ENCODE measurements around the gene LCP1.

The LCP1 gene

DNA sequence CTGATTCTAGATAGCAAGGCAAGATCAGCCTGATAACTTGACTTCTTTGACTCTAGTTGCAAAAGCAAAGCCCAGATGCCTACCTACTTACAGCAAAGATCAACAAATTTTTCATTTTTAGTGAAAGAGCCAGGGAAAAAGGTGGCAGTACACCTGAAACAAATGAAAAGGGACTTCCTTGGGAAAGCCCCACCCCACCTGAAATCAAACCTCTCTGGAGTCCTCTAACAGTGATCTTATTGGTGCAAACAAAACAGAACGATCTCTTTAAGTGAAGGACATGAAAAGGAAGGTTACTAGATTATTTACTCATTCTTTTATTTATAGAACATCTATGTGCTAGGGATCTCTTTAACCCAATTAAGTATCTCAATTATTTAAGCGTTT is 507 bp upstream of the LCP1 start:
- POLR2A ChIA-PET = no interaction called here
- CTCF ChIA-PET = no interaction called here
- no peaks in the 10 kb centered on the region for H3K36me3 ChIP-seq (ENCODE audit: control insufficient read depth in 2 of 2, insufficient read depth in 1 of 2, low read length in 2 of 2)
- peak overlapping the region; percentile 4; the same call in 1 of the 2 replicates for H3K4me3 ChIP-seq (ENCODE audit: low read depth, low read length)
- peak overlapping the region; percentile 76; the same call in 1 of the 2 replicates for H3K27ac ChIP-seq (ENCODE audit: extremely low read depth, low read depth, low read length)
- TF ChIP-seq ZNF747 (tag by site-specific recombination; IDR thresholded peaks at IDR 0.05) (no peak), SP7 (tag by site-specific recombination; IDR thresholded peaks at IDR 0.05) (no peak), ZNF140 (tag by site-specific recombination; IDR thresholded peaks at IDR 0.05) (no peak), ZNF302 (tag by site-specific recombination; IDR thresholded peaks at IDR 0.05; ENCODE audit: low read depth) (no peak), ZNF202 (tag by site-specific recombination; IDR thresholded peaks at IDR 0.05; ENCODE audit: borderline replicate concordance) (no peak), ZNF664 (tag by site-specific recombination; IDR thresholded peaks at IDR 0.05) (no peak), ZNF701 (tag by site-specific recombination; IDR thresholded peaks at IDR 0.05) (no peak), SCRT2 (tag by site-specific recombination; IDR thresholded peaks at IDR 0.05) (no peak), ZNF138 (tag by site-specific recombination; IDR thresholded peaks at IDR 0.05; ENCODE audit: borderline replicate concordance) (no peak), ZNF624 (tag by site-specific recombination; IDR thresholded peaks at IDR 0.05) (no peak), ZNF211 (tag by site-specific recombination; IDR thresholded peaks at IDR 0.05; ENCODE audit: low read depth) (no peak), ZNF654 (tag by site-specific recombination; IDR thresholded peaks at IDR 0.05; ENCODE audit: low read depth) (no peak), KLF10 (tag by site-specific recombination; IDR thresholded peaks at IDR 0.05) (no peak), ZNF776 (tag by site-specific recombination; IDR thresholded peaks at IDR 0.05; ENCODE audit: borderline replicate concordance) (no peak)
- TF ChIP-seq, protein P1, sequence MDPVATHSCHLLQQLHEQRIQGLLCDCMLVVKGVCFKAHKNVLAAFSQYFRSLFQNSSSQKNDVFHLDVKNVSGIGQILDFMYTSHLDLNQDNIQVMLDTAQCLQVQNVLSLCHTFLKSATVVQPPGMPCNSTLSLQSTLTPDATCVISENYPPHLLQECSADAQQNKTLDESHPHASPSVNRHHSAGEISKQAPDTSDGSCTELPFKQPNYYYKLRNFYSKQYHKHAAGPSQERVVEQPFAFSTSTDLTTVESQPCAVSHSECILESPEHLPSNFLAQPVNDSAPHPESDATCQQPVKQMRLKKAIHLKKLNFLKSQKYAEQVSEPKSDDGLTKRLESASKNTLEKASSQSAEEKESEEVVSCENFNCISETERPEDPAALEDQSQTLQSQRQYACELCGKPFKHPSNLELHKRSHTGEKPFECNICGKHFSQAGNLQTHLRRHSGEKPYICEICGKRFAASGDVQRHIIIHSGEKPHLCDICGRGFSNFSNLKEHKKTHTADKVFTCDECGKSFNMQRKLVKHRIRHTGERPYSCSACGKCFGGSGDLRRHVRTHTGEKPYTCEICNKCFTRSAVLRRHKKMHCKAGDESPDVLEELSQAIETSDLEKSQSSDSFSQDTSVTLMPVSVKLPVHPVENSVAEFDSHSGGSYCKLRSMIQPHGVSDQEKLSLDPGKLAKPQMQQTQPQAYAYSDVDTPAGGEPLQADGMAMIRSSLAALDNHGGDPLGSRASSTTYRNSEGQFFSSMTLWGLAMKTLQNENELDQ (tag by site-specific recombination; IDR thresholded peaks at IDR 0.05; ENCODE audit: low read depth) = no peak
- TF ChIP-seq, protein P2, sequence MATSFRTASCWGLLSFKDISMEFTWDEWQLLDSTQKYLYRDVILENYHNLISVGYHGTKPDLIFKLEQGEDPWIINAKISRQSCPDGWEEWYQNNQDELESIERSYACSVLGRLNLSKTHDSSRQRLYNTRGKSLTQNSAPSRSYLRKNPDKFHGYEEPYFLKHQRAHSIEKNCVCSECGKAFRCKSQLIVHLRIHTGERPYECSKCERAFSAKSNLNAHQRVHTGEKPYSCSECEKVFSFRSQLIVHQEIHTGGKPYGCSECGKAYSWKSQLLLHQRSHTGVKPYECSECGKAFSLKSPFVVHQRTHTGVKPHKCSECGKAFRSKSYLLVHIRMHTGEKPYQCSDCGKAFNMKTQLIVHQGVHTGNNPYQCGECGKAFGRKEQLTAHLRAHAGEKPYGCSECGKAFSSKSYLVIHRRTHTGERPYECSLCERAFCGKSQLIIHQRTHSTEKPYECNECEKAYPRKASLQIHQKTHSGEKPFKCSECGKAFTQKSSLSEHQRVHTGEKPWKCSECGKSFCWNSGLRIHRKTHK (tag by site-specific recombination; IDR thresholded peaks at IDR 0.05) = no peak
- TF ChIP-seq, protein P3, sequence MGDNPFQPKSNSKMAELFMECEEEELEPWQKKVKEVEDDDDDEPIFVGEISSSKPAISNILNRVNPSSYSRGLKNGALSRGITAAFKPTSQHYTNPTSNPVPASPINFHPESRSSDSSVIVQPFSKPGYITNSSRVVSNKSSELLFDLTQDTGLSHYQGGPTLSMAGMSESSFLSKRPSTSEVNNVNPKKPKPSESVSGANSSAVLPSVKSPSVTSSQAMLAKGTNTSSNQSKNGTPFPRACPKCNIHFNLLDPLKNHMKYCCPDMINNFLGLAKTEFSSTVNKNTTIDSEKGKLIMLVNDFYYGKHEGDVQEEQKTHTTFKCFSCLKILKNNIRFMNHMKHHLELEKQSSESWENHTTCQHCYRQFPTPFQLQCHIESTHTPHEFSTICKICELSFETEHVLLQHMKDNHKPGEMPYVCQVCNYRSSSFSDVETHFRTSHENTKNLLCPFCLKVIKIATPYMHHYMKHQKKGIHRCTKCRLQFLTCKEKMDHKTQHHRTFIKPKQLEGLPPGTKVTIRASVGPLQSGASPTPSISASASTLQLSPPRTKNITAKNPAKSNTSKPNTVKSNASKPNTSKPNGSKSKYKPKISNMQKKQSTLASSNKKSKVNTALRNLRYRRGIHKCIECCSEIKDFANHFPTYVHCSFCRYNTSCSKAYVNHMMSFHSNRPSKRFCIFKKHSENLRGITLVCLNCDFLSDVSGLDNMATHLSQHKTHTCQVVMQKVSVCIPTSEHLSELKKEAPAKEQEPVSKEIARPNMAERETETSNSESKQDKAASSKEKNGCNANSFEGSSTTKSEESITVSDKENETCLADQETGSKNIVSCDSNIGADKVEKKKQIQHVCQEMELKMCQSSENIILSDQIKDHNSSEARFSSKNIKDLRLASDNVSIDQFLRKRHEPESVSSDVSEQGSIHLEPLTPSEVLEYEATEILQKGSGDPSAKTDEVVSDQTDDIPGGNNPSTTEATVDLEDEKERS (tag by site-specific recombination; IDR thresholded peaks at IDR 0.05) = no peak
- TF ChIP-seq, protein P4, sequence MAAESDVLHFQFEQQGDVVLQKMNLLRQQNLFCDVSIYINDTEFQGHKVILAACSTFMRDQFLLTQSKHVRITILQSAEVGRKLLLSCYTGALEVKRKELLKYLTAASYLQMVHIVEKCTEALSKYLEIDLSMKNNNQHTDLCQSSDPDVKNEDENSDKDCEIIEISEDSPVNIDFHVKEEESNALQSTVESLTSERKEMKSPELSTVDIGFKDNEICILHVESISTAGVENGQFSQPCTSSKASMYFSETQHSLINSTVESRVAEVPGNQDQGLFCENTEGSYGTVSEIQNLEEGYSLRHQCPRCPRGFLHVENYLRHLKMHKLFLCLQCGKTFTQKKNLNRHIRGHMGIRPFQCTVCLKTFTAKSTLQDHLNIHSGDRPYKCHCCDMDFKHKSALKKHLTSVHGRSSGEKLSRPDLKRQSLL (tag by site-specific recombination; IDR thresholded peaks at IDR 0.05) = no peak
- TF ChIP-seq, protein P5, sequence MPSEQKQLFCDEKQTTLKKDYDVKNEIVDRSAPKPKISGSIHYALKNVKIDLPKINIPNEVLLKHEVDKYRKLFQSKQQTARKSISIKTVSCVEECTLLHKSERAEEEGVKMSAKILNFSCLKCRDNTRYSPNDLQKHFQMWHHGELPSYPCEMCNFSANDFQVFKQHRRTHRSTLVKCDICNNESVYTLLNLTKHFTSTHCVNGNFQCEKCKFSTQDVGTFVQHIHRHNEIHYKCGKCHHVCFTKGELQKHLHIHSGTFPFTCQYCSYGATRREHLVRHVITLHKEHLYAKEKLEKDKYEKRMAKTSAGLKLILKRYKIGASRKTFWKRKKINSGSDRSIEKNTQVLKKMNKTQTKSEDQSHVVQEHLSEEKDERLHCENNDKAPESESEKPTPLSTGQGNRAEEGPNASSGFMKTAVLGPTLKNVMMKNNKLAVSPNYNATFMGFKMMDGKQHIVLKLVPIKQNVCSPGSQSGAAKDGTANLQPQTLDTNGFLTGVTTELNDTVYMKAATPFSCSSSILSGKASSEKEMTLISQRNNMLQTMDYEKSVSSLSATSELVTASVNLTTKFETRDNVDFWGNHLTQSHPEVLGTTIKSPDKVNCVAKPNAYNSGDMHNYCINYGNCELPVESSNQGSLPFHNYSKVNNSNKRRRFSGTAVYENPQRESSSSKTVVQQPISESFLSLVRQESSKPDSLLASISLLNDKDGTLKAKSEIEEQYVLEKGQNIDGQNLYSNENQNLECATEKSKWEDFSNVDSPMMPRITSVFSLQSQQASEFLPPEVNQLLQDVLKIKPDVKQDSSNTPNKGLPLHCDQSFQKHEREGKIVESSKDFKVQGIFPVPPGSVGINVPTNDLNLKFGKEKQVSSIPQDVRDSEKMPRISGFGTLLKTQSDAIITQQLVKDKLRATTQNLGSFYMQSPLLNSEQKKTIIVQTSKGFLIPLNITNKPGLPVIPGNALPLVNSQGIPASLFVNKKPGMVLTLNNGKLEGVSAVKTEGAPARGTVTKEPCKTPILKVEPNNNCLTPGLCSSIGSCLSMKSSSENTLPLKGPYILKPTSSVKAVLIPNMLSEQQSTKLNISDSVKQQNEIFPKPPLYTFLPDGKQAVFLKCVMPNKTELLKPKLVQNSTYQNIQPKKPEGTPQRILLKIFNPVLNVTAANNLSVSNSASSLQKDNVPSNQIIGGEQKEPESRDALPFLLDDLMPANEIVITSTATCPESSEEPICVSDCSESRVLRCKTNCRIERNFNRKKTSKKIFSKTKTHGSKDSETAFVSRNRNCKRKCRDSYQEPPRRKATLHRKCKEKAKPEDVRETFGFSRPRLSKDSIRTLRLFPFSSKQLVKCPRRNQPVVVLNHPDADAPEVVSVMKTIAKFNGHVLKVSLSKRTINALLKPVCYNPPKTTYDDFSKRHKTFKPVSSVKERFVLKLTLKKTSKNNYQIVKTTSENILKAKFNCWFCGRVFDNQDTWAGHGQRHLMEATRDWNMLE (tag by site-specific recombination; conservative IDR thresholded peaks at IDR 0.05; ENCODE audit: low read depth) = no peak
- TF ChIP-seq, protein P6, sequence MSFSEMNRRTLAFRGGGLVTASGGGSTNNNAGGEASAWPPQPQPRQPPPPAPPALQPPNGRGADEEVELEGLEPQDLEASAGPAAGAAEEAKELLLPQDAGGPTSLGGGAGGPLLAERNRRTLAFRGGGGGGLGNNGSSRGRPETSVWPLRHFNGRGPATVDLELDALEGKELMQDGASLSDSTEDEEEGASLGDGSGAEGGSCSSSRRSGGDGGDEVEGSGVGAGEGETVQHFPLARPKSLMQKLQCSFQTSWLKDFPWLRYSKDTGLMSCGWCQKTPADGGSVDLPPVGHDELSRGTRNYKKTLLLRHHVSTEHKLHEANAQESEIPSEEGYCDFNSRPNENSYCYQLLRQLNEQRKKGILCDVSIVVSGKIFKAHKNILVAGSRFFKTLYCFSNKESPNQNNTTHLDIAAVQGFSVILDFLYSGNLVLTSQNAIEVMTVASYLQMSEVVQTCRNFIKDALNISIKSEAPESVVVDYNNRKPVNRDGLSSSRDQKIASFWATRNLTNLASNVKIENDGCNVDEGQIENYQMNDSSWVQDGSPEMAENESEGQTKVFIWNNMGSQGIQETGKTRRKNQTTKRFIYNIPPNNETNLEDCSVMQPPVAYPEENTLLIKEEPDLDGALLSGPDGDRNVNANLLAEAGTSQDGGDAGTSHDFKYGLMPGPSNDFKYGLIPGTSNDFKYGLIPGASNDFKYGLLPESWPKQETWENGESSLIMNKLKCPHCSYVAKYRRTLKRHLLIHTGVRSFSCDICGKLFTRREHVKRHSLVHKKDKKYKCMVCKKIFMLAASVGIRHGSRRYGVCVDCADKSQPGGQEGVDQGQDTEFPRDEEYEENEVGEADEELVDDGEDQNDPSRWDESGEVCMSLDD (tag by site-specific recombination; IDR thresholded peaks at IDR 0.05) = no peak
- H3K9me3 ChIP-seq (ENCODE audit: control insufficient read depth, insufficient read depth, low read depth, low read length) = no peaks in the 10 kb centered on the region
- H3K4me1 ChIP-seq (ENCODE audit: control insufficient read depth, insufficient read depth, low read length) = no peaks in the 10 kb centered on the region; the same call in 1 of the 2 replicates
